Stimulated activated naive B cell treated with anti-CD40 and anti-IgM and Interleukin-4, amounts not matched to agents 10 μg/mL and 1 μg/mL and 100 μg/mL, for 72 hours (primary cell): ENCODE measurements around the gene CDKN1C.

Source experiments
- ATAC-seq, 2 donors: fragments of 150-1000 bp; cut with Tn5 transposase; replicated peaks; 2 replicates each; pipeline ENCODE4 v1.10.0; 2021; ENCODE audit warnings: moderate library complexity in 1 of 2
- DNase-seq: peaks from one replicate; pipeline ENCODE4 v3.0.0; 2021
- H3K27ac Mint-ChIP-seq: one replicate; pipeline ENCODE4 v1.8.0; 2022; ENCODE audit warnings: mild to moderate bottlenecking, mixed read lengths
- H3K27me3 Mint-ChIP-seq, 2 donors: one replicate each; pipeline ENCODE4 v1.8.0; 2022; ENCODE audit warnings: mixed read lengths in 2 of 2
- H3K36me3 Mint-ChIP-seq, 2 donors: one replicate each; pipeline ENCODE4 v1.8.0; 2022; ENCODE audit warnings: mixed read lengths in 2 of 2, mild to moderate bottlenecking in 1 of 2
- H3K4me1 Mint-ChIP-seq, 2 donors: one replicate each; pipeline ENCODE4 v1.8.0; 2022; ENCODE audit warnings: mixed read lengths in 2 of 2, mild to moderate bottlenecking in 1 of 2
- H3K4me3 Mint-ChIP-seq, 2 donors: one replicate each; pipeline ENCODE4 v1.8.0; 2022; ENCODE audit warnings: mild to moderate bottlenecking in 2 of 2, mixed read lengths in 2 of 2, moderate library complexity in 1 of 2
- H3K9me3 Mint-ChIP-seq, 2 donors: one replicate each; pipeline ENCODE4 v1.8.0; 2022; ENCODE audit warnings: mixed read lengths in 2 of 2, mild to moderate bottlenecking in 1 of 2

CDKN1C gene

DNA sequence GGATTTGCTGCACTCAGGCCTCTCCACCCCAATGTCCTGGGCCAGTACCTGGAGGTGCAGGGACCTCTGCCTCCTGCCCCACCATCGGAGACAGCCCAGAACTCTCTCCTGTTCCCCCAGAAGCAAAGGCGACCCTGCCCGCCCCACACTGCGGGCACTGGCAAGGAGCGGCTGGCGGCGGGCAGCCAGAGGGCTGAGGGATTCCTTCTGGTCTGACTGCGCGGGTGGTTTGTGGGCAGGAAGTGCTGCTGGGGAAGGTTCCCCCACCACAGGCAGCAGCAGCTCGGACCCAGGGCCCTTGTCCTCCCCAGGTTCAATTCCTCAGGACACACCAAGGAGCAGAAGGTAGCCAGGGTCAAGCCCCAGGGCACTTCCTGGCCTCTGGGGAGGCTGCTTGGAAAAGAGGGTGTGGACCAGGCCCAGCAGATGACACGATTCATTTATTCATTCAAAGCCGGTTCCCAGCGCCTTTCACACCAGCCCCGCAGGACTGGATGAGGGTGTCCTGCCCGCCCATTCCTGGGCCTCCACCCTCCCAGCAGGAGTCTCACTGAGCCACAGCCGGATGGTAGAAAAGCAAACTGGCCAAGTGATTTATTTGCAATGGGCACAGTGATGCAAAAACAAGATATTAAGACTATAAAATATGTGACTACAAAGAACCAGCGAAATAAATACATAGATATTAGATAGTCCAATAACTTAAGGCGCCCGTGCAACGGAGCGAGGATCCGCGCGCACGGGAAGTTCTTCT is 42.5 kb upstream of the CDKN1C start:
- Mint-ChIP-seq H3K27me3 (peaks cover 39 to 68% of the 10 kb centered on the region in 2 donors), H3K4me3 (peak overlapping the region; percentile 50 to 78), H3K27ac (peak overlapping the region; percentile 42), H3K9me3 (no peaks in the 10 kb centered on the region), H3K36me3 (no peaks in the 10 kb centered on the region), H3K4me1 (peaks cover 17 to 37% of the 10 kb centered on the region in 2 donors)
- DNase-seq (no peak), ATAC-seq (no peak)

DNA sequence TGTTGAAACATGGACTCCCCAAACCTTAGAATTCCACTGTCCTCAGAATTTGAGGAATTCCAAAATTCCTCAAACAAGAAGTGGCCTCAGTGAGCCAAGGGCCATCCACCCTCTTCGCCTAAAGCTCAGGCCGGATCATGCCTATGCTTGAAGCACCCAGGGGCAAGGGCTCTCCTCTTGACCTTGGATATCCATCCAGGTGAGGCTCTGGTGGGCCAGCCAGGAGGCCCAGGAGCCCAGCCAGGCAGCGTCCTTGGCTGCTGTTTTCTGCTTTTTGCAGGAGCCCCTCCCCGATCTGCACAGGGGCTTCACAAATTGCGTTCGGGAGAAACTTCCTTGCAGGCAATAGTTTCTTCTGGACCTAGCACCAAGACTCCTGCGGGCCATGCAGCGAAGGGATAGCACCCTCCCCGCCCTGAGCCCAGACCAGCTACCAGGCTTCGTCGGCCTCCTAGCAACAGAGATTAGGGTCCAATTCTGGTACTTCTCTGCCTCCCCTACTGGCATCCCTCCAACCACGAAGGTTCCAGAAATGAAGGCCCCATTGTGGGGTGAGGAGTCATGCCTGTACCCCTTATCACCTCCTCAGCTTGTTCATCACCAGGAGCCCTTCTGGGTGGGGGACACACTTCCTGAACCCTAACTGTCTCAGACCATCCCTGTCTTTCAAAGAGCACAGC is 41.7 kb upstream of the CDKN1C start:
- H3K4me3 Mint-ChIP-seq = peak overlapping the region in 1 of 2 donors; percentile 39
- H3K27me3 Mint-ChIP-seq = peaks cover 39 to 64% of the 10 kb centered on the region in 2 donors
- no peaks in the 10 kb centered on the region for H3K9me3 Mint-ChIP-seq
- H3K4me1 Mint-ChIP-seq = peaks cover 17 to 31% of the 10 kb centered on the region in 2 donors
- H3K36me3 Mint-ChIP-seq = no peaks in the 10 kb centered on the region
- DNase-seq (no peak), ATAC-seq (no peak)
- H3K27ac Mint-ChIP-seq = no peak overlapping the region

DNA sequence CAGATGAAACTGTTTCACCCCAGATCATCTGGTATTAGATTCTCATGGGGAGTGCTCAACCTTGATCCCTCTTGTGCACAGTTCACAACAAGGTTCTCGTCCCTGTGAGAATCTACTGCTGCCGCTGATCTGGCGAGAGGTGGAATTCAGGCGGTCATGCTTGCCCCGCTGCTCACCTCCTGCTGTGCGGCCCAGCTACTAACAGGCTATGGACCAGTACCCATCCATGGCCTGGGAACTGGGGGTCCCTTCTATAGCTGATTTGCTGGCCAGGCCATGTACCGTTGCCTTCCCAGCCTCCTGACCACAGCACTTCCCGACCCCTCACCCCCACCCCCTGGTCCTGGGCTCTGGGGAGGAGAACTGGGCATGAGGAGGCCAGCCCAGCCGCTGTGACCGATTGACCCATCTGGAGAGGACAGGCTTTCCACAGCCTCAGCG is 41.1 kb upstream of the CDKN1C start:
- ATAC-seq = no peak
- Mint-ChIP-seq H3K27ac (no peak overlapping the region), H3K36me3 (no peaks in the 10 kb centered on the region), H3K27me3 (peaks cover 38 to 60% of the 10 kb centered on the region in 2 donors), H3K4me1 (peaks cover 17 to 31% of the 10 kb centered on the region in 2 donors), H3K4me3 (no peak overlapping the region), H3K9me3 (no peaks in the 10 kb centered on the region)
- DNase-seq = no peak

DNA sequence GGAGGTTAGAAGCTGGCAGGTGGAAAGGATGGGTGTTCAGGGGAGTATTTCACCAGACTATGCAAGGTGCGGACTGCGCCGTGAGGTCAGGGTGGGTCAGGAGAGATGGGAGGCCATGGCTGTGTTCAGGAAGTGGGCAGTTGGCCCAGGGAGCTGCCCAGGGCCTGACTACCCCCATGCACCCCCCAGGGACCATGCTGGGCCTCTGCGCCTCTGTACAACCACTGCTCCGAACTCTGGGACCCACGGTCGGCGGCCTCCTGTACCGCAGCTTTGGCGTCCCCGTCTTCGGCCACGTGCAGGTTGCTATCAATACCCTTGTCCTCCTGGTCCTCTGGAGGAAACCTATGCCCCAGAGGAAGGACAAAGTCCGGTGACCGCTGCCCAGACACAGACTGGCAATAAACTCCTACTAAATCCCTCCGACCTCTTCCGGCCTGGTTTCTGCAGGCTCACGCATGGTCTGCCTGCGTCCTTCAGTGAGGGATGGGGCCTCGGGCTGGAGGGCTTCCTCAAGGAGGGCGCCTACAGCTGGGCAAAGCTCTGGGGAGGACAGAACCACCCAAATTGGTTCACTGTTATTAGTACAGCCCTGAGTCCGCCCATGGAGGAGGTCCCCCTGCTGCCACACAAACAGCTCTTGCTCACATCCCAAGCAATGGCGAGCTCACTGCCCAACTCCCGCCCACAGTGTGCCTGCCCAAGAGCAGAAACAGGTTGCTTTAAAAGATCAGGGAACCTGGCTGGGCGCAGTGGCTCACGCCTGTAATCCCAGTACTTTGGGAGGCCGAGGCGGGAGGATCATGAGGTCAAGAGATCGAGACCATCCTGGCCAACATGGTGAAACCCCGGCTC is 39.5 kb upstream of the CDKN1C start:
- ATAC-seq = no peak
- no peak for DNase-seq
- Mint-ChIP-seq H3K27ac (no peak overlapping the region), H3K4me1 (peaks cover 16 to 22% of the 10 kb centered on the region in 2 donors), H3K27me3 (peaks cover 29 to 46% of the 10 kb centered on the region in 2 donors), H3K9me3 (no peaks in the 10 kb centered on the region), H3K4me3 (no peak overlapping the region), H3K36me3 (no peaks in the 10 kb centered on the region)

DNA sequence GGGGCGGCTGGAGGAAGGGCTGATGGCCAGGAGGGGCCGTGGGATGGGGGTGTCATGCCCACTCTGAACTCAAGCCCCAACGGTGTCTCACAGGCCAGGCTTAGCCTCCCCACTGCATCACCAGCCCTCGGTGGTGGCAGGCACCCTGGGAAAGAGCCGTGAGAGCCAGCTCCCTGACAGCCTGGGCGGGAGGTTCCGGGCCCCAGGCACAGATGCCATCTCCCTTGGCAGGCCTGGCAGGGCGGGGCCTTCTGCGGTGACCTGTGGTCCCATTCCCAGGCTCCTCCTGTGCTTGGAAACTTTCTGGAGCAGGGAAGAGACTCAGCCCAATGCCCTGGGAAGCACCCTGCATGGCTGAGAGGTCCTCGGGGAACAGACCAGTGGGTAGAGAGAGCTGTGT is 38.8 kb upstream of the CDKN1C start:
- no peak for DNase-seq
- H3K27ac Mint-ChIP-seq = no peak overlapping the region
- H3K4me1 Mint-ChIP-seq = peaks cover 14 to 18% of the 10 kb centered on the region in 2 donors
- H3K9me3 Mint-ChIP-seq = no peaks in the 10 kb centered on the region
- H3K4me3 Mint-ChIP-seq = no peak overlapping the region
- H3K36me3 Mint-ChIP-seq = no peaks in the 10 kb centered on the region
- no peak for ATAC-seq
- peaks cover 26 to 42% of the 10 kb centered on the region in 2 donors for H3K27me3 Mint-ChIP-seq

DNA sequence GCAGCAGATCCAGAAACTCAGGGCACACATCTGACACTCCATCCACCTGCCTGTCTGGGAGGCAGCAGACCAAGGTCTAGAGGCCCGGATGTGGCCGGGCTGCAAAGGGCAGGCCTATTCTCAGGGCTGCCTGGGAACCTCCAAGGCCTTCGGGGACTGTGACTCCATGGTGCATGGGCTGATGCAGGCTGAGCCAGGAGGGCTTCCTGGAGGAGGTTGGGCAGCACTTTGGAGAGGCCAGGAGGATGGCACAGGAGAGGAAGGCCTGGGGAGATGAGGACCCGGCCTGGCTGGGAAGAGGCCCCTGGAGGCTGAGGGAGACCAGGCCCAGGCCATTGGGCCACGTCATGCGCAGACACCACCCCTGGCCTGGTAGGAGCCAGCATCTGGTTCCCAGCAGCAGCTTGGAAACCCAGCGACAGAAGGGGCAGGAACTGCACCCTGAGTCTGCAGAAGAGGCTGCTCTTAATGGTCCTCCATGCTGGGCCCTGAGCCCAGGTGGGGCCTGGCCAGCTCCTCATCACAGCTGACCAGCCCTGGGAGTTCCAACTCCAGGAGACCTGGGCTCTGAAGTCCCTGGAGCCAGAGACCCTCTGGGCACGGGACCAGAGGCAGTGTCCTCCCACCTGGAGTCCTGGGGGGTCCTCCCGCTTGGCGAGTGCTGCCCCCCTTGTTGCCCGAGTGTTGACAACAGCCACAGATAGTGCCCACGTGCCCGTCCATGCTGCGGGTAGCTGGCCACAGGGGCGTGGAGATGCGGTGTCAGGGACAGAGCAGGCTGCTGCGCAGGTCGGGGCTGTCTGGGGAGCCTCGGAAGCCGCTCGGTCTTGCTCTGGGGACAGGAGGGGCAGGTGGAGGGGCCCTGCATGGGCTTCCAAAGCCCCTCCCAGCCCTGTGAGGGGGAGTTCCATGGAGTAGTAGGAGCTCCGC is 38.1 kb upstream of the CDKN1C start:
- H3K27ac Mint-ChIP-seq = no peak overlapping the region
- ATAC-seq = no peak

DNA sequence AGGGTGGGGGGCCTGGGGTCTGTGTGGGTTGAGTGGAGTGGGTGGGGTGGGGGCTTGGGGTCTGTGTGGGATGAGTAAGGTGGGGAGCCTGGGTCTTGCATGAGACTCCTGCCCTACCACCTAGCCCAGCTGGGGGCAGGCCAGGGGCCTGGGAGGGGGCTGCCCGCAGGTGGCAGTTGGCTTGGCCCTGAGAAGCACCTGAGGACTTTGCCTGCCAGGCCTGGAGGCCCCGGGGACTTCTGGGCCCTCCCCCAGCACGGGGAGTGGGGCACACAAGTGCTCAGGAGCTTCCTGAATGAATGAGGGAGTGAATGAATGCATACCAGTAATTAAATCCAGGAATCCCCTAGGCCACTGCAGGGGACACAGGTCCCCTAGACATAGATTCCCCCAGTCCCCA is 37.1 kb upstream of the CDKN1C start:
- Mint-ChIP-seq H3K27me3 (peaks cover 15 to 27% of the 10 kb centered on the region in 2 donors), H3K27ac (no peak overlapping the region), H3K4me1 (peaks cover 2 to 5% of the 10 kb centered on the region in 2 donors), H3K4me3 (no peak overlapping the region), H3K36me3 (no peaks in the 10 kb centered on the region), H3K9me3 (no peaks in the 10 kb centered on the region)
- DNase-seq (no peak), ATAC-seq (no peak)

More for the DNA sequence above, 38.1 kb upstream of the CDKN1C start:
- peaks cover 11 to 13% of the 10 kb centered on the region in 2 donors for H3K4me1 Mint-ChIP-seq
- peaks cover 22 to 36% of the 10 kb centered on the region in 2 donors for H3K27me3 Mint-ChIP-seq
- no peaks in the 10 kb centered on the region for H3K9me3 Mint-ChIP-seq
- no peak for DNase-seq
- H3K36me3 Mint-ChIP-seq = no peaks in the 10 kb centered on the region
- no peak overlapping the region for H3K4me3 Mint-ChIP-seq

DNA sequence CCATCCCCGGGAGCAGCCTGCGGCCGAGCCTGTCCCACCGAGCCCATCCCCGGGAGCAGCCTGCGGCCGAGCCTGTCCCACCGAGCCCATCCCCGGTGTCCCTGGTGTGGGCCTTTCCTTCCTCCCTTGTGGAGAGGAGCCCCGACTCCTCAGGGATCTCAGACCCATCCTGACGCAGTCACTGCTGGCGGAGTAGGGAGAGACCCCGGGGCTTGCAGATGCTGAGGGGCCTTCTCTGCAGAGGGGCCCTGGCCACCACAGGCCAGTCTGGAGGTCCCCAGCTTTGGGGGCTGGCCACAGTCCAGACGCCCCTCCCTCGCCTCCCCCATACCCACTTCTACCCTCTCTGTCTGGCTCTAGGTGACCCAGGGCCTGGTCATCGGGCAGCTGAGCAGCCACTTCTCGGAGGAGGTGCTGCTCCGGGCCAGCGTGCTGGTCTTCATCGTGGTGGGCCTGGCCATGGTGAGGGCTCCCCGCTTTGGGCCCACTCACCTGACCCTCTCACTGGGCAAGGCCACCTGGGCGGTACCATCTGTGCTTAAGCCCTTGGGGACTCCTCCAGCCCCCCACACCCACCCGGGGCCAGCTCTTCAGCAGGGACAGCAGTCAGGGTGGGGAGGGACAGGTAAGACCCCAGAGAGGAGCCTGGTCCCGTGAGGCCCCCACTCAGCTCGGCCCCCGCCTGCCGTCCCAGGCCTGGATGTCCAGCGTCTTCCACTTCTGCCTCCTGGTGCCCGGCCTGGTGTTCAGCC is 36.3 kb upstream of the CDKN1C start:
- ATAC-seq = no peak
- Mint-ChIP-seq H3K4me3 (no peak overlapping the region), H3K9me3 (no peaks in the 10 kb centered on the region), H3K4me1 (peaks cover 0 to 2% of the 10 kb centered on the region in 2 donors), H3K27me3 (peaks cover 8 to 21% of the 10 kb centered on the region in 2 donors), H3K36me3 (no peaks in the 10 kb centered on the region), H3K27ac (peak overlapping the region; percentile 65)
- DNase-seq = no peak

DNA sequence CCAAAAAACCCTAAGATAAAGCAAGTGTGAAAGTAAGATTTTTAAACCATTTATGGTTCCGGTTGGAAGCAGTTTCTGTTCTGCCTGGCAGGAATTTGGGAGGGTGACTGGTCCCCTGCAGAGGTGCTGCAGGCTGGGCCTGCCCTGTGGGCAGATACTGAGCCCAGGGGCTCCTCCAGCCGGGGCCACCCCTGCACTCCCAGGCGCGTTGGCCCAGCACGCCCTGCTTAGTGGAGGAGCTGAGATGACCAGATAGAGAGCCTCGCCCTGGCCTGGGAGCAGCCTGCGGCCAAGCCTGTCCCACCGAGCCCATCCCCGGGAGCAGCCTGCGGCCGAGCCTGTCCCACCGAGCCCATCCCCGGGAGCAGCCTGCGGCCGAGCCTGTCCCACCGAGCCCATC is 35.7 kb upstream of the CDKN1C start:
- DNase-seq = no peak

DNA sequence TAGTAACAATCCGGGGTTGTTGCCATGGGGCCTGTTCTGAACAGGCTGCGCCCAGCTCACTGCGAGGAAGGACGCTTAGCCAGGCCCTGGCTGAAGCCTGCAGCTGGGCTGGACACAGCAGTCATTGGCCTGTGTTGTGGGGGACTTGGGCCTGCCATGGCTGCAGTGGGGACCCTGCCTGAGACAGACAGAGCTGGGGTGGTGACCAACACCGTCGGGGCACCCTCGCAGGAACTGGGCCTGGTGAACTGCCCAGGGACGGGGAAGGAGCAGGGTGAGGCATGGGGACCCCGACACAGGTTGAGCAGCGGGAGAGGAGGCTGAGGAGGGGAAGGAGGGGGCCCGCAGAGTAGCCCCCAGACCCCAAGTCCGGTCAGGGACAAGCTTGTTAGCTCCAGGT is 34.8 kb upstream of the CDKN1C start:
- no peak overlapping the region for H3K27ac Mint-ChIP-seq
- H3K27me3 Mint-ChIP-seq = peaks cover 0 to 11% of the 10 kb centered on the region in 2 donors
- H3K4me1 Mint-ChIP-seq = peaks cover 0 to 2% of the 10 kb centered on the region in 2 donors
- H3K4me3 Mint-ChIP-seq = no peak overlapping the region
- DNase-seq (no peak), ATAC-seq (no peak)
- no peaks in the 10 kb centered on the region for H3K9me3 Mint-ChIP-seq
- H3K36me3 Mint-ChIP-seq = no peaks in the 10 kb centered on the region

More for the DNA sequence above, 35.7 kb upstream of the CDKN1C start:
- no peaks in the 10 kb centered on the region for H3K36me3 Mint-ChIP-seq
- H3K27me3 Mint-ChIP-seq = peaks cover 1 to 14% of the 10 kb centered on the region in 2 donors
- no peak overlapping the region for H3K4me3 Mint-ChIP-seq
- ATAC-seq = no peak
- H3K4me1 Mint-ChIP-seq = peaks cover 0 to 2% of the 10 kb centered on the region in 2 donors
- no peak overlapping the region for H3K27ac Mint-ChIP-seq
- H3K9me3 Mint-ChIP-seq = no peaks in the 10 kb centered on the region

DNA sequence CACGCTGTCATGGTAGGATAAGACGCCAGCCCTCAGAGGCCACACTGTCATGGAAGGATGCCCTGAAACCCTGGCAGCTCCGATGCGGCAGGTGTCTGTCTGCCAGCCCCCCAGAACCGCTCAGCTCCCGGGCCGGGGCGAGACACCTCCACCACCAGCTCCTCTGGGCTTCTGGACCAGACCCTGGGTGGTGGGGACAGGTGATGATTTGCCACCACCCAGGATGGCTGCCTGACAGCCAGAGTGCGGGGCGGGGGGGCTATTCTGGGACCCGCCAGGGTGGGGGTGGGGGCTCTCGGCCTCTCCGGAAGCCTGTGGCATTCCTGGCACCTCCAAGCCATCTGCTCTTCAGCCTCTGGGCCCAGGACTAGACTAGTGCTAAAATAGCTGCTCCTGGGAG is 34.3 kb upstream of the CDKN1C start:
- peaks cover under 1 to 2% of the 10 kb centered on the region in 2 donors for H3K4me1 Mint-ChIP-seq
- no peaks in the 10 kb centered on the region for H3K36me3 Mint-ChIP-seq
- H3K27me3 Mint-ChIP-seq = peaks cover 0 to 11% of the 10 kb centered on the region in 2 donors
- no peak for DNase-seq
- H3K27ac Mint-ChIP-seq = no peak overlapping the region
- ATAC-seq = no peak
- H3K4me3 Mint-ChIP-seq = no peak overlapping the region
- no peaks in the 10 kb centered on the region for H3K9me3 Mint-ChIP-seq

DNA sequence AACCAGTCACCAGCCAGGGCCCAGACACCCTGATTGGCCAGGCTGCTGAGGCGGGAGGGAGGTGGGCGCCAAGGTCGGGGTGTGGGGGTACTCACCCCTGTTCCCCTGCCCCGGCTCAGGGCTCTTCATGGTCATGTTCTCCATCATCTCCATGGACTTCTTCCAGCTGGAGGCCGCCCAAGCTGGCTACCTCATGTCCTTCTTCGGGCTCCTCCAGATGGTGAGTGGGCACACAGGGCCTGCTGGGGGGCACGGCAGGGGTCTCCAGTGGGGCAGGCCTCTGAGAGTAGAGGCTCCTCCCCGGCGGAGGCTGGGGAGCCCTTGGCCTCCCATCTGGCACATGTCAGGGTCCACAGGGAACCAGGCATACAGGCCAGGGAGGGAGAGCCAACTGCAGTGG is 33.6 kb upstream of the CDKN1C start:
- peaks cover 5 to 7% of the 10 kb centered on the region in 2 donors for H3K4me1 Mint-ChIP-seq
- H3K9me3 Mint-ChIP-seq = no peaks in the 10 kb centered on the region
- no peak overlapping the region for H3K4me3 Mint-ChIP-seq
- ATAC-seq (no peak), DNase-seq (no peak)
- no peaks in the 10 kb centered on the region for H3K36me3 Mint-ChIP-seq
- peaks cover 0 to 11% of the 10 kb centered on the region in 2 donors for H3K27me3 Mint-ChIP-seq
- H3K27ac Mint-ChIP-seq = no peak overlapping the region
